CD8-positive, alpha-beta memory T cell (primary cell): ENCODE data around the gene CAMK2N2. TPM values are rescaled to one million over a fixed set of nuclear protein-coding genes. Genes with fewer than 3 reads are reported as not detected.

Experiments used
- CTCF ChIA-PET: fragments of 350-600 bp; sonication (Branson Sonifier 250); formaldehyde crosslinking; loops from one replicate; lab custom pipeline; 2021; ENCODE audit warnings: antibody characterized with exemption; lab: Charles Lee
- POLR2A ChIA-PET: fragments of 350-600 bp; sonication (Branson Sonifier 250); formaldehyde crosslinking; loops from one replicate; lab custom pipeline; 2021; ENCODE audit warnings: antibody characterized with exemption; lab: Charles Lee
- DNase-seq, 5 donors: peaks; one replicate each; pipeline versions ENCODE4 v3.0.0 to v3.0.0-alpha.2; 2020 to 2022; ENCODE audit warnings: mixed read lengths in 1 of 5
- H3K27ac ChIP-seq: one replicate; pipeline ENCODE4 v1.7.0; 2013; ENCODE audit warnings: low read depth, mild to moderate bottlenecking, low read length, moderate library complexity
- H3K27me3 ChIP-seq: 2 replicates; pipeline ENCODE4 v1.7.0; 2013; ENCODE audit warnings: low read length, mild to moderate bottlenecking; ENCODE audit not compliant: insufficient read depth, poor library complexity, severe bottlenecking
- H3K36me3 ChIP-seq: 2 replicates; pipeline ENCODE4 v1.7.0; 2013; ENCODE audit warnings: mild to moderate bottlenecking, low read length, moderate library complexity; ENCODE audit not compliant: insufficient read depth
- H3K4me1 ChIP-seq: 2 replicates; pipeline ENCODE4 v1.7.0; 2013; ENCODE audit warnings: mild to moderate bottlenecking, low read length, moderate library complexity; ENCODE audit not compliant: insufficient read depth
- H3K4me3 ChIP-seq: 2 replicates; pipeline ENCODE4 v1.7.0; 2013; ENCODE audit warnings: mild to moderate bottlenecking, low read length
- H3K9me3 ChIP-seq: 2 replicates; pipeline ENCODE4 v1.7.0; 2013; ENCODE audit warnings: mild to moderate bottlenecking, low read length
- H3K27ac Mint-ChIP-seq, 8 donors: one replicate each; pipeline ENCODE4 v1.8.0; 2020 to 2021; ENCODE audit warnings: mixed read lengths in 8 of 8, mild to moderate bottlenecking in 6 of 8, inconsistent platforms in 3 of 8, moderate library complexity in 3 of 8
- H3K27me3 Mint-ChIP-seq, 2 donors: one replicate each; pipeline ENCODE4 v1.8.0; 2020 to 2021; ENCODE audit warnings: mixed read lengths in 2 of 2, mild to moderate bottlenecking in 1 of 2, moderate library complexity in 1 of 2
- H3K36me3 Mint-ChIP-seq, 3 donors: one replicate each; pipeline ENCODE4 v1.8.0; 2020 to 2021; ENCODE audit warnings: mixed read lengths in 3 of 3, inconsistent platforms in 1 of 3, mild to moderate bottlenecking in 1 of 3
- H3K4me1 Mint-ChIP-seq, 3 donors: one replicate each; pipeline ENCODE4 v1.8.0; 2020 to 2021; ENCODE audit warnings: mixed read lengths in 3 of 3, inconsistent platforms in 1 of 3, mild to moderate bottlenecking in 1 of 3
- H3K4me3 Mint-ChIP-seq, 7 donors: one replicate each; pipeline ENCODE4 v1.8.0; 2020 to 2021; ENCODE audit warnings: mixed read lengths in 7 of 7, mild to moderate bottlenecking in 6 of 7, moderate library complexity in 4 of 7, inconsistent platforms in 2 of 7
- H3K9me3 Mint-ChIP-seq, 5 donors: one replicate each; pipeline ENCODE4 v1.8.0; 2020 to 2022; ENCODE audit warnings: mixed read lengths in 5 of 5, mild to moderate bottlenecking in 3 of 5, moderate library complexity in 2 of 5, inconsistent platforms in 1 of 5
- polyA plus RNA-seq: library from polyadenylated mRNA; unstranded; fragments of 300-500 nt; fragmentation: Illumina TruSeq; gene quantifications from one replicate; pipeline ENCODE4 v1.2.3, GENCODE V29; 2021
- total RNA-seq, 2 experiments: library from RNA; stranded (reverse); gene quantifications; one replicate each; pipeline ENCODE4 v1.2.3, GENCODE V29; 2021

Gene CAMK2N2
- total and polyA plus RNA-seq, 3 experiments from 2014 or later = 0.66 to 0.77 TPM; not detected in 1

DNA sequence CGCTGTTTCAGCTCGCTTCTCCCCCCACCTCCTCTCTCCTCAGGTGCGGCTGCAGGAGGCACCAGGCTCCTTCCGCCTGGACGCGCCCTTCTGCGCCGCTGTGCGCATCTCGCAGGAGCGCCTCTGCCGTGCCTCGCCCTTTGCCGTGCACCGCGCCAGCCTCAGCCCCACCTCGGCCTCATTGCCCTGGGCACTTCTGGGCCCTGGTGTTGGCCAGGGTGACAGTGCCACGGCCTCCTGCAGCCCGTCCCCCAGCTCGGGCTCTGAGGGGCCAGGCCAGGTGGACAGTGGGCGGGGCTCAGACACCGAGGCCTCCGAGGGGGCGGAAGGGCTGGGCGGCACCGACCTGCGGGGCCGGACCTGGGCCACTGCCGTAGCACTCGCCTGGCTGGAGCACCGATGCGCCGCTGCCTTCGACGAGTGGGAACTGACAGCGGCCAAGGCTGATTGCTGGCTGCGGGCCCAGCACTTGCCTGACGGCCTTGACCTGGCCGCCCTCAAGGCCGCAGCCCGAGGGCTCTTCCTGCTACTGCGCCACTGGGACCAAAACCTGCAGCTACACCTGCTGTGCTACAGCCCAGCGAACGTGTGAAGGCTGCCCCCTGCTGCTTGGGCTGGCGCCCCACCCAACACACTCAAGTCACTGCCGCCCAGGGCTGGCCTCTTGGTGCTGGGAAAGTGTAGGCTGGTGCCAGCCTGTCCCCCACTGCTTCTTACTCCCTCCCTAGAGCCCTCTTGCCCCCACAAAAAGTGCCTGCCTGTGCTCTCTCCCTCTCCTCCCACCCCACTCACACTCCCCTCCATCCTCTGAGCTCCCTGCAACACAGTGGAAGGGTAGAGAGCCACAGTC is 19.7 kb downstream of the CAMK2N2 start:
- CTCF ChIA-PET = interaction anchor here (1.7 to 3.6 kb wide), 2 partner anchors 14 to 18 kb away, joined by 4 to 21 read pairs; partner anchors contain the start of gene VWA5B2
- POLR2A ChIA-PET = no interaction called here
- Mint-ChIP-seq H3K27ac (peak overlapping the region in 2 of 8 donors; percentile 6 to 39), H3K4me1 (peaks cover 2 to 7% (median 5%) of the 10 kb centered on the region in 3 donors), H3K36me3 (peaks cover 4 to 43% (median 12%) of the 10 kb centered on the region in 3 donors), H3K4me3 (no peak overlapping the region), H3K27me3 (peaks cover 0 to 6% of the 10 kb centered on the region in 2 donors), H3K9me3 (no peaks in the 10 kb centered on the region)
- DNase-seq = no peak
- Histone ChIP-seq H3K27ac (no peak overlapping the region), H3K4me3 (no peak overlapping the region), H3K27me3 (no peaks in the 10 kb centered on the region), H3K4me1 (no peaks in the 10 kb centered on the region), H3K9me3 (no peaks in the 10 kb centered on the region), H3K36me3 (peaks cover 9% of the 10 kb centered on the region)

- peaks cover 9% of the 10 kb centered on the region for H3K36me3 ChIP-seq
- no peaks in the 10 kb centered on the region for H3K27me3 ChIP-seq
- no peak overlapping the region for H3K4me3 ChIP-seq
- Mint-ChIP-seq H3K4me1 (peaks cover 2 to 4% (median 2%) of the 10 kb centered on the region in 3 donors), H3K9me3 (no peaks in the 10 kb centered on the region), H3K4me3 (no peak overlapping the region), H3K27me3 (peaks cover 0 to 6% of the 10 kb centered on the region in 2 donors), H3K27ac (no peak overlapping the region), H3K36me3 (peaks cover 4 to 42% (median 12%) of the 10 kb centered on the region in 3 donors)
- DNase-seq = no peak
- no peak overlapping the region for H3K27ac ChIP-seq
- H3K4me1 ChIP-seq = no peaks in the 10 kb centered on the region
- CTCF ChIA-PET = interaction anchor here (1.6 to 5.2 kb wide), 3 partner anchors 9 to 19 kb away, joined by 4 to 27 read pairs (median 11); partner anchors contain the start of gene EEF1AKMT4
- POLR2A ChIA-PET = no interaction called here
- H3K9me3 ChIP-seq = no peaks in the 10 kb centered on the region
These were observed 20.3 kb downstream of the CAMK2N2 start for GRCh38 chr3:184241141-184241446.

- Mint-ChIP-seq H3K9me3 (no peaks in the 10 kb centered on the region), H3K36me3 (peaks cover 4 to 37% (median 12%) of the 10 kb centered on the region in 3 donors), H3K27ac (no peak overlapping the region), H3K4me3 (peak overlapping the region in 1 of 7 donors; percentile 40), H3K27me3 (peaks cover 0 to 6% of the 10 kb centered on the region in 2 donors), H3K4me1 (peaks cover 0 to 2% (median 0%) of the 10 kb centered on the region in 3 donors)
- no peaks in the 10 kb centered on the region for H3K4me1 ChIP-seq
- ChIA-PET CTCF (interaction anchor here (0.8 to 5.2 kb wide), 5 partner anchors 10 to 111 kb away, joined by 3 to 27 read pairs (median 4); partner anchors contain the start of gene EEF1AKMT4), POLR2A (interaction anchor here (0.6 kb wide), 1 partner anchor 49 kb away, joined by 3 read pairs; no protein-coding TSS in a partner anchor)
- no peaks in the 10 kb centered on the region for H3K27me3 ChIP-seq
- H3K27ac ChIP-seq = no peak overlapping the region
- H3K36me3 ChIP-seq = peaks cover 9% of the 10 kb centered on the region
- no peak overlapping the region for H3K4me3 ChIP-seq
- no peak for DNase-seq
- no peaks in the 10 kb centered on the region for H3K9me3 ChIP-seq
These were observed 20.8 kb downstream of the CAMK2N2 start for GRCh38 chr3:184240384-184241140.

GRCh38 chr3:184239708-184240107 is 21.6 kb downstream of the CAMK2N2 start:
- Mint-ChIP-seq H3K4me3 (peak overlapping the region in 1 of 7 donors; percentile 40), H3K27me3 (peaks cover 2 to 9% of the 10 kb centered on the region in 2 donors), H3K4me1 (no peaks in the 10 kb centered on the region), H3K27ac (no peak overlapping the region), H3K36me3 (peaks cover 4 to 29% (median 9%) of the 10 kb centered on the region in 3 donors), H3K9me3 (no peaks in the 10 kb centered on the region)
- H3K27ac ChIP-seq = no peak overlapping the region
- POLR2A ChIA-PET = interaction anchor here (0.6 kb wide), 1 partner anchor 48 kb away, joined by 3 read pairs; no protein-coding TSS in a partner anchor
- no peak overlapping the region for H3K4me3 ChIP-seq
- peaks cover 4% of the 10 kb centered on the region for H3K36me3 ChIP-seq
- no peaks in the 10 kb centered on the region for H3K9me3 ChIP-seq
- CTCF ChIA-PET = interaction anchor here (0.8 to 5.2 kb wide), 5 partner anchors 10 to 110 kb away, joined by 3 to 27 read pairs (median 4); partner anchors contain the start of gene EEF1AKMT4
- H3K27me3 ChIP-seq = no peaks in the 10 kb centered on the region
- H3K4me1 ChIP-seq = no peaks in the 10 kb centered on the region
- no peak for DNase-seq

DNA sequence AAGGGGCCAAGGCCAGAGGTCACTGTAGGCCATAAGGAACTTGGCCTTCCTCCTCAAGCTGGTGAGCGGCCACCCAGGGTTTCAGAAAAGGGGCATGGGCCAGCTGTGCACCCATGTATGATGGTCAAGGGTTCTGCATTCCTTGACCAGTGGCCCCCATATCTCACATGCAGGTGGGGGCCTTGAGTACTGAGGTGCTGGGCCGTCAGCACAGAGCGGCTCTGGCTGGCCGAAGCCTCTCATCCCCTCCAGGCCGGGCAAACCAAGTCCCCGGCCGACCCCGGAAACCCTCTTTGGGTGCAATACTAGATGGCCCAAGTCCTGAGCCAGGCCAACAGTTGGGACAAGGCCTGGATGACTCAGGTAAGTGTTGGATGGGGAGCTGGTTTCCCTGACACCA is 22.1 kb downstream of the CAMK2N2 start:
- no peaks in the 10 kb centered on the region for H3K4me1 ChIP-seq
- DNase-seq = no peak
- H3K27me3 Mint-ChIP-seq = peaks cover 2 to 10% of the 10 kb centered on the region in 2 donors
- ChIA-PET POLR2A (no interaction called here), CTCF (interaction anchor here (1.3 to 5.2 kb wide), 2 partner anchors 12 to 59 kb away, joined by 3 to 27 read pairs; no protein-coding TSS in a partner anchor)
- no peaks in the 10 kb centered on the region for H3K4me1 Mint-ChIP-seq
- H3K27ac ChIP-seq = no peak overlapping the region
- no peaks in the 10 kb centered on the region for H3K27me3 ChIP-seq
- H3K27ac Mint-ChIP-seq = no peak overlapping the region
- no peaks in the 10 kb centered on the region for H3K9me3 Mint-ChIP-seq
- peak overlapping the region in 1 of 7 donors; percentile 15 for H3K4me3 Mint-ChIP-seq
- H3K9me3 ChIP-seq = no peaks in the 10 kb centered on the region
- H3K36me3 Mint-ChIP-seq = peaks cover 4 to 24% (median 6%) of the 10 kb centered on the region in 3 donors
- peaks cover 4% of the 10 kb centered on the region for H3K36me3 ChIP-seq
- no peak overlapping the region for H3K4me3 ChIP-seq

DNA sequence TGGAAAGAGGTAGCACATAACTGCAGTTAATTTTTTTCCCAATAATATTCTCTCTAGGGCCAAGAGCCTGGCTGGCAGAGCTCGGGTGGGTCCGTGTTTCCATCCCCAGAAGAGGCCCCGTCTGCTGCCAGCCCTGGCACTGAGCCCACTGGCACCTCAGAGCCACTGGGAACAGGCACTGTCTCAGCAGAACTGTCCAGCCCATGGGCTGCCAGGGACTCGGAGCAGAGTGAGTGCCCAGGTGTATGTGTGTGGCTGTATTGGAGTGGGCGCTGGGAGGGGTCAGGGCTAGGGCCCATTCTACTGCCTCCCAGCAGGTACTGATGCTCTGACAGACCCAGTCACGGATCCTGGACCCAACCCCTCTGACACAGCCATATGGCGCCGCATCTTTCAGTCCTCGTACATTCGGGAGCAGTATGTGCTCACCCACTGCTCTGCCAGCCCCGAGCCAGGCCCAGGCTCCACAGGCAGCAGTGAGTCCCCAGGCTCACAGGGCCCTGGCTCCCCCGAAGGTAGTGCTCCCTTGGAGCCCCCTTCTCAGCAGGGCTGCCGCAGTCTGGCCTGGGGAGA is 23.0 kb downstream of the CAMK2N2 start:
- ChIA-PET POLR2A (no interaction called here), CTCF (interaction anchor here (1.2 to 5.2 kb wide), 3 partner anchors 9 to 12 kb away, joined by 3 to 27 read pairs (median 9); partner anchors contain the start of gene EEF1AKMT4)
- Mint-ChIP-seq H3K36me3 (peaks cover 4 to 15% (median 6%) of the 10 kb centered on the region in 3 donors), H3K27me3 (peaks cover 4 to 15% of the 10 kb centered on the region in 2 donors), H3K27ac (no peak overlapping the region), H3K4me1 (no peaks in the 10 kb centered on the region), H3K9me3 (no peaks in the 10 kb centered on the region), H3K4me3 (no peak overlapping the region)
- Histone ChIP-seq H3K4me1 (no peaks in the 10 kb centered on the region), H3K27me3 (no peaks in the 10 kb centered on the region), H3K36me3 (peaks cover 4% of the 10 kb centered on the region), H3K4me3 (no peak overlapping the region), H3K9me3 (no peaks in the 10 kb centered on the region), H3K27ac (no peak overlapping the region)
- DNase-seq = no peak

- Histone ChIP-seq H3K36me3 (peaks cover 2% of the 10 kb centered on the region), H3K4me1 (no peaks in the 10 kb centered on the region), H3K27ac (no peak overlapping the region), H3K27me3 (peaks cover 2% of the 10 kb centered on the region), H3K4me3 (no peak overlapping the region), H3K9me3 (no peaks in the 10 kb centered on the region)
- POLR2A ChIA-PET = no interaction called here
- Mint-ChIP-seq H3K27ac (no peak overlapping the region), H3K36me3 (peaks cover 1 to 10% (median 2%) of the 10 kb centered on the region in 3 donors), H3K9me3 (no peaks in the 10 kb centered on the region), H3K4me3 (no peak overlapping the region), H3K27me3 (peaks cover 6 to 18% of the 10 kb centered on the region in 2 donors), H3K4me1 (no peaks in the 10 kb centered on the region)
- CTCF ChIA-PET = interaction anchor here (1.2 to 5.2 kb wide), 3 partner anchors 9 to 12 kb away, joined by 3 to 27 read pairs (median 9); partner anchors contain the start of gene EEF1AKMT4
- DNase-seq = no peak
These were observed 23.5 kb downstream of the CAMK2N2 start for GRCh38 chr3:184237807-184238206.
